ENCODE measurements around the gene PFN4. TPM values are rescaled to one million over a fixed set of nuclear protein-coding genes. Genes with fewer than 3 reads are reported as not detected.

Gene PFN4
- total and polyA plus RNA-seq, 2 of the 4 experiments (the other 2 are of a cell fraction): 0.36 to 0.48 TPM

DNA sequence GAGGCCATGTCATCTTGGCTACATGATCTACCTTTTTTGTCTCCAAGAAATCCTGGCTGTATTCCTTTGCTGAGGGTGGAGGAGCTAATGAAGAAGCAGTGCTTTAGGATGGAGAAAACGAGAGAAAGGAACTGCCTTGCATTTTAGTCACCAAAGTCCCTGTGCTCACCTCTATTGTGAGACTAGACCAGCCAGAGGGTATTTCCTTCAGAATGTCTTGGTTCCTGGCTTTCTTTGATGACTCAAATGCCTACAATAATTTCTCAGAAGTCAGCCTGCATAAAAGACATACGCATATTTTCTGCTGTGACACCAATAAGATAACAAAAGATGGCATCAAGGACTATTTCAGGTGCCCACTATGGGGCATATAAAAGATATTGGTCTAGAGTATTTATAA lies 57.8 kb downstream of the PFN4 start:
- H3K4me3 ChIP-seq (ENCODE audit: insufficient read depth, low read depth, low read length): no peak overlapping the region
- DNase-seq (no peak), ATAC-seq (ENCODE audit: low read depth) (no peak)
- H3K9ac ChIP-seq (ENCODE audit: low read depth, low read length): no peak overlapping the region
- dilution Hi-C loops (cut with HindIII; ENCODE audit: low sequenced_read_pairs, unreplicated experiment) (no loop called here), intact Hi-C loops (cut with micrococcal nuclease) (no loop called here), in situ Hi-C loops (cut with MboI; ENCODE audit: low sequenced_read_pairs) (no loop called here)
- H3K9me3 ChIP-seq (ENCODE audit: control insufficient read depth, insufficient read depth, low read length): no peaks in the 10 kb centered on the region
- no peak overlapping the region for H3K56ac ChIP-seq (ENCODE audit: extremely low read depth, insufficient read depth, low read length)
- H4K8ac ChIP-seq (ENCODE audit: low read depth in 2 of 2, low read length in 2 of 2): no peak overlapping the region
- no peak overlapping the region for H3K18ac ChIP-seq (ENCODE audit: low read depth, low read length)
- H3K36me3 ChIP-seq (ENCODE audit: control insufficient read depth, insufficient read depth, low read length): peaks cover 19% of the 10 kb centered on the region
- no peak overlapping the region for H2BK20ac ChIP-seq (ENCODE audit: low read depth, low read length)
- no peak overlapping the region for H4K91ac ChIP-seq (ENCODE audit: insufficient read depth, low read depth, low read length)
- POLR2A ChIA-PET (ENCODE audit: unreplicated experiment): no interaction called here
- no peak overlapping the region for H3K14ac ChIP-seq (replicated peaks; ENCODE audit: low read depth, low read length)
- no peak overlapping the region for H3K23ac ChIP-seq (ENCODE audit: low read depth, low read length)
- no peaks in the 10 kb centered on the region for H3K27me3 ChIP-seq (ENCODE audit: control insufficient read depth, insufficient read depth, low read length)
- no peak overlapping the region for H3K4me2 ChIP-seq (ENCODE audit: low read depth, low read length)
- no peak overlapping the region for H2AFZ ChIP-seq (replicated peaks; ENCODE audit: low read length, poor library complexity)
- H3K79me1 ChIP-seq (ENCODE audit: low read depth in 1 of 2, low read length in 2 of 2): peaks cover 9 to 12% of the 10 kb centered on the region in 2 experiments
- H3K4me1 ChIP-seq (ENCODE audit: control insufficient read depth, insufficient read depth, low read length): no peaks in the 10 kb centered on the region
- no peak overlapping the region for H2BK5ac ChIP-seq (ENCODE audit: low read depth, low read length, poor library complexity, severe bottlenecking)
- no peak overlapping the region for H2BK15ac ChIP-seq (ENCODE audit: low read depth, low read length)
- no peak overlapping the region for H2AK5ac ChIP-seq (ENCODE audit: low read depth, low read length)
- no CpG with 5 or more reads among the region's 2 CpGs for WGBS, 2 experiments (ENCODE audit: extremely low coverage in 2 of 2, insufficient read length in 1 of 2)
- H4K20me1 ChIP-seq (ENCODE audit: insufficient read depth, low read length): no peaks in the 10 kb centered on the region
- H2BK120ac ChIP-seq (ENCODE audit: low read depth, low read length): no peak overlapping the region
- H4K5ac ChIP-seq (ENCODE audit: low read depth, low read length): no peak overlapping the region
- H2AK9ac ChIP-seq (replicated peaks; ENCODE audit: low read depth, low read length, poor library complexity): no peak overlapping the region
- TF ChIP-seq RAD21 (IDR thresholded peaks at IDR 0.05; ENCODE audit: low read length): no peak
- no peak for TF ChIP-seq SMC3 (IDR thresholded peaks at IDR 0.05; ENCODE audit: low read depth, low read length)
- TF ChIP-seq RFX5 (IDR thresholded peaks at IDR 0.05; ENCODE audit: low read depth, low read length): no peak
- no peak for TF ChIP-seq FOS (IDR thresholded peaks at IDR 0.05; ENCODE audit: low read depth, low read length)
- TF ChIP-seq, protein P1, sequence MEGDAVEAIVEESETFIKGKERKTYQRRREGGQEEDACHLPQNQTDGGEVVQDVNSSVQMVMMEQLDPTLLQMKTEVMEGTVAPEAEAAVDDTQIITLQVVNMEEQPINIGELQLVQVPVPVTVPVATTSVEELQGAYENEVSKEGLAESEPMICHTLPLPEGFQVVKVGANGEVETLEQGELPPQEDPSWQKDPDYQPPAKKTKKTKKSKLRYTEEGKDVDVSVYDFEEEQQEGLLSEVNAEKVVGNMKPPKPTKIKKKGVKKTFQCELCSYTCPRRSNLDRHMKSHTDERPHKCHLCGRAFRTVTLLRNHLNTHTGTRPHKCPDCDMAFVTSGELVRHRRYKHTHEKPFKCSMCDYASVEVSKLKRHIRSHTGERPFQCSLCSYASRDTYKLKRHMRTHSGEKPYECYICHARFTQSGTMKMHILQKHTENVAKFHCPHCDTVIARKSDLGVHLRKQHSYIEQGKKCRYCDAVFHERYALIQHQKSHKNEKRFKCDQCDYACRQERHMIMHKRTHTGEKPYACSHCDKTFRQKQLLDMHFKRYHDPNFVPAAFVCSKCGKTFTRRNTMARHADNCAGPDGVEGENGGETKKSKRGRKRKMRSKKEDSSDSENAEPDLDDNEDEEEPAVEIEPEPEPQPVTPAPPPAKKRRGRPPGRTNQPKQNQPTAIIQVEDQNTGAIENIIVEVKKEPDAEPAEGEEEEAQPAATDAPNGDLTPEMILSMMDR (conservative IDR thresholded peaks at IDR 0.05; ENCODE audit: low read depth, low read length): no peak
- TF ChIP-seq, protein P2, sequence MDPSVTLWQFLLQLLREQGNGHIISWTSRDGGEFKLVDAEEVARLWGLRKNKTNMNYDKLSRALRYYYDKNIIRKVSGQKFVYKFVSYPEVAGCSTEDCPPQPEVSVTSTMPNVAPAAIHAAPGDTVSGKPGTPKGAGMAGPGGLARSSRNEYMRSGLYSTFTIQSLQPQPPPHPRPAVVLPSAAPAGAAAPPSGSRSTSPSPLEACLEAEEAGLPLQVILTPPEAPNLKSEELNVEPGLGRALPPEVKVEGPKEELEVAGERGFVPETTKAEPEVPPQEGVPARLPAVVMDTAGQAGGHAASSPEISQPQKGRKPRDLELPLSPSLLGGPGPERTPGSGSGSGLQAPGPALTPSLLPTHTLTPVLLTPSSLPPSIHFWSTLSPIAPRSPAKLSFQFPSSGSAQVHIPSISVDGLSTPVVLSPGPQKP (IDR thresholded peaks at IDR 0.05; ENCODE audit: borderline replicate concordance, low read depth, low read length): no peak
- no peak for TF ChIP-seq MXI1 (IDR thresholded peaks at IDR 0.05; ENCODE audit: borderline replicate concordance, low read depth, low read length)
- no peak overlapping the region for H3K4ac ChIP-seq (ENCODE audit: low read depth, low read length)
- BruUV-seq (replicated peaks): no TSS peak
- no peak overlapping the region for H3K27ac ChIP-seq (ENCODE audit: insufficient read depth, low read length)
- H3K9me1 ChIP-seq (ENCODE audit: insufficient read depth, low read length): peaks cover 6% of the 10 kb centered on the region; the same call in 1 of the 2 replicates
- CTCF ChIA-PET: interaction anchor here (1.2 kb wide), 1 partner anchor 10 kb away, joined by 5 read pairs; no protein-coding TSS in a partner anchor

Other genes starting within 250 kb of the PFN4 start
- 5.0 and 9.4 TPM in 2 replicates for gene ATAD2B, start 196.2 kb downstream of the PFN4 start, total RNA-seq (2012; rRNA removed)
- gene ATAD2B, start 196.2 kb downstream of the PFN4 start, polyA plus RNA-seq (2012; rRNA removed): 0.99 and 1.5 TPM in 2 replicates
- 7.7 and 10.8 TPM in 2 replicates for gene UBXN2A, start 182.9 kb downstream of the PFN4 start, total RNA-seq (2012; rRNA removed)
- 3.2 and 4.6 TPM in 2 replicates for gene UBXN2A, start 182.9 kb downstream of the PFN4 start, polyA plus RNA-seq (2012; rRNA removed)
- gene MFSD2B, start 113.2 kb downstream of the PFN4 start, total RNA-seq (2012; rRNA removed): not detected in 2 replicates
- gene MFSD2B, start 113.2 kb downstream of the PFN4 start, polyA plus RNA-seq (2012; rRNA removed): 0.05 and 0.09 TPM in 2 replicates
- 18.6 and 21.7 TPM in 2 replicates for gene WDCP, start 75.9 kb downstream of the PFN4 start, total RNA-seq (2012; rRNA removed)
- 5.4 and 6.8 TPM in 2 replicates for gene WDCP, start 75.9 kb downstream of the PFN4 start, polyA plus RNA-seq (2012; rRNA removed)
- 8.9 and 10.2 TPM in 2 replicates for gene FKBP1B, start 73.6 kb downstream of the PFN4 start, total RNA-seq (2012; rRNA removed)
- 15.1 and 16.9 TPM in 2 replicates for gene FKBP1B, start 73.6 kb downstream of the PFN4 start, polyA plus RNA-seq (2012; rRNA removed)
- gene SF3B6, start 47.0 kb downstream of the PFN4 start, total RNA-seq (2012; rRNA removed): 143 and 224 TPM in 2 replicates
- 166 and 191 TPM in 2 replicates for gene SF3B6, start 47.0 kb downstream of the PFN4 start, polyA plus RNA-seq (2012; rRNA removed)
- gene TP53I3, start 38.5 kb downstream of the PFN4 start, total RNA-seq (2012; rRNA removed): 25.5 and 26.9 TPM in 2 replicates
- 41.8 and 42.2 TPM in 2 replicates for gene TP53I3, start 38.5 kb downstream of the PFN4 start, polyA plus RNA-seq (2012; rRNA removed)
- 2.0 and 2.2 TPM in 2 replicates for gene FAM228B, start 135 bp upstream of the PFN4 start, total RNA-seq (2012; rRNA removed)
- 2.3 and 2.9 TPM in 2 replicates for gene FAM228B, start 135 bp upstream of the PFN4 start, polyA plus RNA-seq (2012; rRNA removed)
- gene FAM228A, start 51.7 kb upstream of the PFN4 start, total RNA-seq (2012; rRNA removed): not detected in 2 replicates
- gene FAM228A, start 51.7 kb upstream of the PFN4 start, polyA plus RNA-seq (2012; rRNA removed): 0.07 TPM in 1 of 2 replicates, not detected in the other
- gene ITSN2, start 237.2 kb upstream of the PFN4 start, total RNA-seq (2012; rRNA removed): 17.2 and 23.3 TPM in 2 replicates
- 8.4 and 10.7 TPM in 2 replicates for gene ITSN2, start 237.2 kb upstream of the PFN4 start, polyA plus RNA-seq (2012; rRNA removed)